CD4-positive, alpha-beta T cell (primary cell): Measurements from ENCODE around the gene MAP6D1. TPM values are rescaled to one million over a fixed set of nuclear protein-coding genes. Genes with fewer than 3 reads are reported as not detected.

Experiments used
- ATAC-seq: fragments of 200-7000 bp; cut with Tn5 transposase; one replicate; pipeline ENCODE4 v1.10.0; 2022; ENCODE audit warnings: mild to moderate bottlenecking; ENCODE audit not compliant: poor library complexity
- CTCF ChIA-PET: fragments of 350-600 bp; sonication (Branson Sonifier 250); formaldehyde crosslinking; loops from one replicate; lab custom pipeline; 2021; ENCODE audit warnings: antibody characterized with exemption, inconsistent platforms; lab: Charles Lee
- POLR2A ChIA-PET: fragments of 350-600 bp; sonication (Branson Sonifier 250); formaldehyde crosslinking; loops from one replicate; lab custom pipeline; 2021; ENCODE audit warnings: antibody characterized with exemption, inconsistent platforms; lab: Charles Lee
- DNase-seq, 14 experiments: peaks; one replicate each; pipeline ENCODE4 v3.0.0-alpha.2; 2013 to 2020; ENCODE audit warnings: mixed read lengths in 2 of 14
- H3K27ac ChIP-seq, 2 donors: one replicate each; pipeline versions ENCODE4 v1.5.1 to v1.7.0; 2013; ENCODE audit warnings: low read length in 2 of 2, low read depth in 1 of 2, mild to moderate bottlenecking in 1 of 2
- H3K27me3 ChIP-seq, 2 experiments: 1 replicate in 1 of 2; 2 replicates in 1 of 2; pipeline versions ENCODE4 v1.6.1 to v1.7.0; 2013; ENCODE audit warnings: low read length in 2 of 2, control low read depth in 1 of 2, mild to moderate bottlenecking in 1 of 2, moderate library complexity in 1 of 2; ENCODE audit not compliant: insufficient read depth in 2 of 2, control insufficient read depth in 1 of 2
- H3K36me3 ChIP-seq: one replicate; pipeline ENCODE4 v1.6.1; 2013; ENCODE audit warnings: low read length, control low read depth; ENCODE audit not compliant: insufficient read depth
- H3K4me1 ChIP-seq: one replicate; pipeline ENCODE4 v1.6.1; 2013; ENCODE audit warnings: low read length, control low read depth; ENCODE audit not compliant: insufficient read depth
- H3K4me3 ChIP-seq: one replicate; pipeline ENCODE4 v1.5.1; 2013; ENCODE audit warnings: mild to moderate bottlenecking, low read length, moderate library complexity
- H3K9me3 ChIP-seq, 2 experiments: 1 replicate in 1 of 2; 2 replicates in 1 of 2; pipeline versions ENCODE4 v1.6.1 to v1.7.0; 2013; ENCODE audit warnings: low read length in 2 of 2, mild to moderate bottlenecking in 2 of 2, control low read depth in 1 of 2, moderate library complexity in 1 of 2; ENCODE audit not compliant: control insufficient read depth in 1 of 2, insufficient read depth in 1 of 2
- H3K27ac Mint-ChIP-seq: one replicate; pipeline ENCODE4 v1.8.0; 2020; ENCODE audit warnings: mixed read lengths
- H3K27me3 Mint-ChIP-seq: one replicate; pipeline ENCODE4 v1.8.0; 2021; ENCODE audit warnings: mixed read lengths
- H3K36me3 Mint-ChIP-seq: one replicate; pipeline ENCODE4 v1.8.0; 2021; ENCODE audit warnings: low read depth, mixed read lengths
- H3K4me1 Mint-ChIP-seq: one replicate; pipeline ENCODE4 v1.8.0; 2021; ENCODE audit warnings: low read depth, mixed read lengths
- H3K4me3 Mint-ChIP-seq: one replicate; pipeline ENCODE4 v1.8.0; 2020; ENCODE audit warnings: mild to moderate bottlenecking, mixed read lengths
- H3K9me3 Mint-ChIP-seq: one replicate; pipeline ENCODE4 v1.8.0; 2020; ENCODE audit warnings: mixed read lengths
- intact Hi-C, 2 experiments: fragments of 100-400 bp; cut with DNase I in 1 of 2; cut with micrococcal nuclease in 1 of 2; formaldehyde crosslinking; loops; one replicate each; pipeline versions ENCODE4 v1.15.1 to v1.9.0; 2023 to 2025; cut with DNase I, micrococcal nuclease
- polyA plus RNA-seq, 2 donors: library from polyadenylated mRNA; unstranded; fragments of 120-200 nt; gene quantifications; one replicate each; pipeline ENCODE4 v1.2.1, GENCODE V29; 2013
- total RNA-seq, 174 experiments: library from RNA in 2 of 174; stranded (reverse) in 2 of 174; gene quantifications; one replicate each; pipeline ENCODE4 v1.2.3 and lab custom pipeline; 2021 to 2026
- TF ChIP-seq, protein P1 (sequence below): fragments of 200-600 bp; IDR thresholded peaks from one replicate; pipeline ENCODE4 v1.8.0; 2022; ENCODE audit warnings: antibody characterized with exemption, mild to moderate bottlenecking

Gene MAP6D1
- total RNA-seq (1 to 10 TPM; 1.1 to 1.6 TPM), total RNA-seq (lab: John Stamatoyannopoulos, UW) (0 to 1.2 (median 0.29) reads per million in 172 experiments)
- 1.5 TPM for polyA plus RNA-seq (2013, experiment 1 of 2)
- 1.2 TPM for polyA plus RNA-seq (2013, experiment 2 of 2)

DNA sequence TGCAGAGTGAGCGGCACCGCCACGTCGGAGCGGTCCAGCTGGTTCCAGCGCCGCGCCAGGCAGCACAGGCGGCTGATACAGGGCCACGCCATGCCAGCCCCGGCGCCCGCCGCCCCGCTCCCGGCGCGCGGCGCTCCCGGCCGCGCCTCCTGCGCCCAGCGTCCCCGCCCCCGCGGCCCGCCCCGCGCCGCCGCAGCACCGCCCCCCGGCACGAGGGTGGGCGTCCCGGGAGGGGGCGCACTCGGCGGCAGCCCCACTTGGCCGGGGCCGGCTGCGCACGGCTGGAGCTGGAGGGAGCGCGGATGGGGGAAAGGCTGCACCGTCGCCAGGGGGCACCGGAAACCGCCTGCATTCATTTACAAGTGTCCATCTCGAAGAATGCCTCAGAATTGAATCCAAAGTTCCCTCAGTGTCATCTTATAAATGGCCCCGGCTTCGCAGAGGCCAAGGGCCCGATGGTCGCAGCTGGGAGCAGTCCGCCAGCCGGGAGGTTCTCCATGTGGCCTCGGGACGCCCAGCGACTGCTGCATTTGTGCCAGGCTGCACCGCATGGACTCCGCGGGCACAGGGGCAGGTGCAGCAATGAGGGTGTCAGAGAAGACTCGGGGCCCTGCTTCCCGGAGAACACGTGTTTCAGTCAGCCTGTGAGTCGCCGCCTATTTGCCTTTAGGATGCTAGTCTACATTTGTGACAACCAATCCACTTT, at the start of gene MAP6D1:
TSS of gene MAP6D1 (minus strand) at position 122 of the 706 bp plus-strand sequence. CDS start at position 92, 30 bp downstream.
- no peak within 1 kb of the TSS for H3K27ac ChIP-seq

GRCh38 chr3:183873914-183874313, 48.5 kb upstream of the MAP6D1 start:
- Mint-ChIP-seq H3K36me3 (peaks cover 34% of the 10 kb centered on the region), H3K4me3 (no peak overlapping the region), H3K9me3 (no peaks in the 10 kb centered on the region), H3K27ac (no peak overlapping the region), H3K4me1 (peaks cover 63% of the 10 kb centered on the region), H3K27me3 (no peaks in the 10 kb centered on the region)
- no peak overlapping the region for H3K4me3 ChIP-seq
- TF ChIP-seq, protein P1, sequence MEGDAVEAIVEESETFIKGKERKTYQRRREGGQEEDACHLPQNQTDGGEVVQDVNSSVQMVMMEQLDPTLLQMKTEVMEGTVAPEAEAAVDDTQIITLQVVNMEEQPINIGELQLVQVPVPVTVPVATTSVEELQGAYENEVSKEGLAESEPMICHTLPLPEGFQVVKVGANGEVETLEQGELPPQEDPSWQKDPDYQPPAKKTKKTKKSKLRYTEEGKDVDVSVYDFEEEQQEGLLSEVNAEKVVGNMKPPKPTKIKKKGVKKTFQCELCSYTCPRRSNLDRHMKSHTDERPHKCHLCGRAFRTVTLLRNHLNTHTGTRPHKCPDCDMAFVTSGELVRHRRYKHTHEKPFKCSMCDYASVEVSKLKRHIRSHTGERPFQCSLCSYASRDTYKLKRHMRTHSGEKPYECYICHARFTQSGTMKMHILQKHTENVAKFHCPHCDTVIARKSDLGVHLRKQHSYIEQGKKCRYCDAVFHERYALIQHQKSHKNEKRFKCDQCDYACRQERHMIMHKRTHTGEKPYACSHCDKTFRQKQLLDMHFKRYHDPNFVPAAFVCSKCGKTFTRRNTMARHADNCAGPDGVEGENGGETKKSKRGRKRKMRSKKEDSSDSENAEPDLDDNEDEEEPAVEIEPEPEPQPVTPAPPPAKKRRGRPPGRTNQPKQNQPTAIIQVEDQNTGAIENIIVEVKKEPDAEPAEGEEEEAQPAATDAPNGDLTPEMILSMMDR: no peak
- H3K4me1 ChIP-seq: peaks cover 5% of the 10 kb centered on the region
- H3K27ac ChIP-seq: no peak overlapping the region
- peaks cover 11% of the 10 kb centered on the region for H3K36me3 ChIP-seq
- H3K27me3 ChIP-seq: no peaks in the 10 kb centered on the region
- intact Hi-C loops: no loop called here
- POLR2A ChIA-PET: no interaction called here
- CTCF ChIA-PET: interaction anchor here (0.9 kb wide), 1 partner anchor 11 kb away, joined by 3 read pairs; no protein-coding TSS in a partner anchor
- DNase-seq (no peak), ATAC-seq (no peak)
- no peaks in the 10 kb centered on the region for H3K9me3 ChIP-seq

More for the DNA sequence above, at the start of gene MAP6D1:
- Histone ChIP-seq H3K27me3 (peaks cover 0 to 2% of the 10 kb centered on the region in 2 experiments), H3K4me3 (peak within 1 kb of the TSS; percentile 51), H3K36me3 (peaks cover 10% of the 10 kb centered on the region), H3K4me1 (peaks cover 12% of the 10 kb centered on the region), H3K9me3 (no peaks in the 10 kb centered on the region)
- intact Hi-C loops: no loop called here
- no peaks in the 10 kb centered on the region for H3K9me3 Mint-ChIP-seq
- H3K4me1 Mint-ChIP-seq: peaks cover 20% of the 10 kb centered on the region
- H3K27ac Mint-ChIP-seq: peak within 1 kb of the TSS; percentile 39
- no peaks in the 10 kb centered on the region for H3K27me3 Mint-ChIP-seq
- TF ChIP-seq, protein P1: no peak
- ATAC-seq (peak; percentile 75), DNase-seq (peak in 9 of 14 experiments; percentile 13 to 61 (median 41))
- ChIA-PET POLR2A (interaction anchor here (1.3 to 2.1 kb wide), 4 partner anchors 8 to 59 kb away, joined by 3 to 12 read pairs (median 5); partner anchors contain the start of gene PARL), CTCF (interaction anchor here (1.5 to 2.9 kb wide), 2 partner anchors 59 to 60 kb away, joined by 3 to 10 read pairs; partner anchors contain the start of gene PARL)
- H3K36me3 Mint-ChIP-seq: peaks cover 28% of the 10 kb centered on the region
- peak within 1 kb of the TSS; percentile 85 for H3K4me3 Mint-ChIP-seq

DNA sequence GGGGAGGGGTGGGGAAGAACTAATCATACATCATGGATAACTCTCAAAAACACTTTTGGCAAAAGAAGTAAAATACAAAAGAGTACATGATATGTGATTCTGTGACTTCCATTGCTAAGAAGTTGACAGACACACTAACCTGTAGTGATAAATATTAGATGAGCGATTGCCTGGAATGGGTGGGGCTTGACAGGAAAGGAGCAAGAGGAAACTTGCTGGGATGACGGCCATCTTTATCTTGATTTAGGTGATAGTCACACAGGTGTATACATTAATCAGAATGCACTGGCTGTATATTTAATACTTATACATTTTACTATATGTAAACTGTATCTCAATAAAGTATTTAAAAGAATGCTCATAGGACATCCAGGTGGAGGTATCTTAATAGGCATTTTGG, 46.2 kb upstream of the MAP6D1 start:
- DNase-seq (no peak), ATAC-seq (no peak)
- Mint-ChIP-seq H3K9me3 (no peaks in the 10 kb centered on the region), H3K36me3 (peaks cover 30% of the 10 kb centered on the region), H3K27me3 (no peaks in the 10 kb centered on the region), H3K4me1 (peaks cover 42% of the 10 kb centered on the region), H3K4me3 (no peak overlapping the region), H3K27ac (no peak overlapping the region)
- H3K9me3 ChIP-seq: no peaks in the 10 kb centered on the region
- no peak overlapping the region for H3K27ac ChIP-seq
- no peaks in the 10 kb centered on the region for H3K27me3 ChIP-seq
- no peaks in the 10 kb centered on the region for H3K4me1 ChIP-seq
- no peak overlapping the region for H3K4me3 ChIP-seq
- peaks cover 15% of the 10 kb centered on the region for H3K36me3 ChIP-seq
- CTCF ChIA-PET: no interaction called here
- intact Hi-C loops: no loop called here
- TF ChIP-seq, protein P1: no peak
- POLR2A ChIA-PET: no interaction called here
